Purkinje cell (primary cell): ENCODE measurements around the gene PPHLN1. TPM values are rescaled to one million over a fixed set of nuclear protein-coding genes. Genes with fewer than 3 reads are reported as not detected.

Source experiments
- polyA plus RNA-seq: library from polyadenylated mRNA; unstranded; fragments of >200 nt; fragmentation: Nextera tagmentation; gene quantifications from 2 replicates; pipeline ENCODE4 v1.2.1, GENCODE V29; 2014

PPHLN1 gene
- polyA plus RNA-seq, result 74.6 and 125 TPM in 2 replicates

DNA sequence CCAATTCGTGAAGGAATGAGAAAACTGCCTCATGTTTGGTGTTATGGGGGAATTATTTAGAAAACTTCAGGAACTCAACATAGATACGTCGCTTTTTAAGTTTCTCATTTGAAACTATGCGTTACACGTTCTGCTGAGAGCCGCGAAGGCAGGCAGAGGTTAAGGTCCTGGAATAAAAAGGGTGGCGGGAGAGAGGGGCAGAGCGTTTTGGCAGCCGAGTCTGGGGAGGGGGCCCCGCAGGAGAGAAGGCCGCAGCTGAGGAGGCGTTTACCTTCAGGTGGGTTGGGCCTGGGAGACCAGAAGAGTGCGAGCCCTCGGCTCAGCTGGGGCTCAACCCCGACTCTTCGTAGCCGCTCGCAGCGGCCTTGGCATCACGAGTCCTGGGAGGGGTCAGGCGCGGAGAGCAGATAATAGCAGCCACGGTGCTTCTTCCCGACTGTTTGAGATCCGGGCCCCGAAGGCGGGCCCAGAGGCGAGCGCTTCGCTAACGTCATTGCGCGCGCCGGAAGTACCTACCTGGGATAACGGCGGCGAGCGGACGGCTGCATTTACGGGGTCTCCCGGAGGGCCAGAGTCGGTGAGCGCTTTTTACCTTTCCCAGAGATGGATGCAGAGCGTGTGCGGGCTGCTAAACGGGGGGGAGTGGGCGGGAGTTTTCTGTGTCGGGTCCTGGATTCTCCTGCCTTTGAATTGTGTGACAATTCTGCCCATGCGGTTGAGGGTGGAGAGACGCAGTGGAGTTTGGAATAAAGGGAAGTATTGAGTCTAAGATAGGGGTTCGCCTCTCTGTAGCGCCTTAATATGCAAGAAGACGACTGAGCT is at the start of gene PPHLN1, which contains the start of gene ZCRB1:
Gene PPHLN1, plus strand, starts transcription at position 515 of the 822 bp plus-strand sequence. CDS start 9,736 bp downstream, outside the sequence.
Gene ZCRB1, minus strand, starts transcription at position 442 of the 822 bp plus-strand sequence. CDS start 1,992 bp downstream, outside the sequence.

Other genes starting within 250 kb of the PPHLN1 start
- 2.8 and 3.3 TPM in 2 replicates for gene GXYLT1, start 181.3 kb upstream of the PPHLN1 start, polyA plus RNA-seq
- 63.8 and 78.3 TPM in 2 replicates for gene YAF2, start 87.9 kb upstream of the PPHLN1 start, polyA plus RNA-seq
- gene ZCRB1, start 73 bp upstream of the PPHLN1 start, polyA plus RNA-seq, result 235 and 271 TPM in 2 replicates